ENCODE measurements around the gene CAMSAP2.
"Not testable (repeated sequence)": the region's sequence is repeated elsewhere in the genome, so short reads cannot be mapped to it uniquely, and the experiment has no call there.

CAMSAP2 gene

GRCh38 chr1:200811704-200812103 is 73.0 kb downstream of the CAMSAP2 start:
- no peak for TF ChIP-seq CTCF (IDR thresholded peaks at IDR 0.05; ENCODE audit: low read length, missing control alignments)
- H3K4me3 ChIP-seq (replicated peaks; ENCODE audit: low read depth, low read length), result no peak overlapping the region
- no peak for DNase-seq (ENCODE audit: low read depth)

- not testable (repeated sequence) for H3K4me3 ChIP-seq (replicated peaks; ENCODE audit: low read depth, low read length); DNase-seq (ENCODE audit: low read depth)
Measured at GRCh38 chr1:200816624-200817224, 78.0 kb downstream of the CAMSAP2 start.

GRCh38 chr1:200818248-200818647 is 79.6 kb downstream of the CAMSAP2 start:
- no peak overlapping the region for H3K4me3 ChIP-seq (replicated peaks; ENCODE audit: low read depth, low read length)
- no peak for TF ChIP-seq CTCF (IDR thresholded peaks at IDR 0.05; ENCODE audit: low read length, missing control alignments)

GRCh38 chr1:200819726-200820125 is 81.0 kb downstream of the CAMSAP2 start:
- no peak for TF ChIP-seq CTCF (IDR thresholded peaks at IDR 0.05; ENCODE audit: low read length, missing control alignments)
- no peak overlapping the region for H3K4me3 ChIP-seq (replicated peaks; ENCODE audit: low read depth, low read length)
- DNase-seq (ENCODE audit: low read depth), result no peak

More at GRCh38 chr1:200818248-200818647, 79.6 kb downstream of the CAMSAP2 start:
- no peak for DNase-seq (ENCODE audit: low read depth)

- TF ChIP-seq CTCF (IDR thresholded peaks at IDR 0.05; ENCODE audit: low read length, missing control alignments), result no peak
- H3K4me3 ChIP-seq (replicated peaks; ENCODE audit: low read depth, low read length), result no peak overlapping the region
- no peak for DNase-seq (ENCODE audit: low read depth)
Measured at GRCh38 chr1:200831091-200831490, 92.4 kb downstream of the CAMSAP2 start.

GRCh38 chr1:200834383-200834782 is 95.7 kb downstream of the CAMSAP2 start:
- TF ChIP-seq CTCF (IDR thresholded peaks at IDR 0.05; ENCODE audit: low read length, missing control alignments), result no peak
- DNase-seq (ENCODE audit: low read depth), result no peak
- H3K4me3 ChIP-seq (replicated peaks; ENCODE audit: low read depth, low read length), result no peak overlapping the region

- TF ChIP-seq CTCF (IDR thresholded peaks at IDR 0.05; ENCODE audit: low read length, missing control alignments), result no peak
- H3K4me3 ChIP-seq (replicated peaks; ENCODE audit: low read depth, low read length), result no peak overlapping the region
- no peak for DNase-seq (ENCODE audit: low read depth)
Measured at GRCh38 chr1:200836213-200836612, 97.5 kb downstream of the CAMSAP2 start.
